Right lobe of liver (tissue), 6 donors: ENCODE data around the gene CAMTA1. TPM values are rescaled to one million over a fixed set of nuclear protein-coding genes. Genes with fewer than 3 reads are reported as not detected.

Experiments
- ATAC-seq, 4 donors: fragments of 200-7000 bp; cut with Tn5 transposase; one replicate each; pipeline ENCODE4 v1.9.1; 2020; ENCODE audit warnings: mild to moderate bottlenecking in 4 of 4, moderate library complexity in 4 of 4
- DNase-seq, 3 donors: peaks; one replicate each; pipeline ENCODE4 v3.0.0-alpha.2; 2020
- H3K27ac ChIP-seq, 3 donors: fragments of 200-600 bp; one replicate each; pipeline ENCODE4 v1.8.0; 2022
- H3K27me3 ChIP-seq, 2 donors: fragments of 200-600 bp; one replicate each; pipeline ENCODE4 v1.8.0; 2022
- H3K36me3 ChIP-seq, 4 donors: fragments of 200-600 bp; sonication (generic) in 1 of 4; one replicate each; pipeline versions ENCODE4 v1.5.1 to v1.8.0; 2017 to 2022; ENCODE audit warnings: control low read depth in 1 of 4
- H3K4me1 ChIP-seq, 4 donors: fragments of 200-600 bp; sonication (generic) in 1 of 4; one replicate each; pipeline versions ENCODE4 v1.5.1 to v1.8.0; 2017 to 2022; ENCODE audit warnings: control low read depth in 1 of 4
- H3K4me3 ChIP-seq, 3 donors: fragments of 200-600 bp; one replicate each; pipeline ENCODE4 v1.8.0; 2022
- H3K9me3 ChIP-seq, 4 donors: fragments of 200-600 bp; sonication (generic) in 1 of 4; one replicate each; pipeline versions ENCODE4 v1.5.1 to v1.8.0; 2017 to 2022; ENCODE audit warnings: control low read depth in 1 of 4
- POLR2A ChIP-seq: fragments of 450-650 bp; IDR thresholded peaks from one replicate; pipeline ENCODE4 v1.6.1; 2017; ENCODE audit warnings: antibody characterized with exemption, mild to moderate bottlenecking
- WGBS: methylation state at CpG from one replicate; pipeline ENCODE4 v1.1.6; 2018; ENCODE audit warnings: low coverage, low lambda C conversion rate; ENCODE audit not compliant: insufficient coverage; ENCODE audit errors: missing lambda C conversion rate; 5-methylcytosine and 5-hydroxymethylcytosine counted together
- intact Hi-C, 2 donors: fragments of 100-400 bp; cut with DNase I; formaldehyde crosslinking; loops; one replicate each; pipeline versions ENCODE4 v1.11.2 to v1.14.1; 2022
- total RNA-seq, 6 experiments: library from RNA; depleted of rRNA in 2 of 6; stranded (reverse); fragments of >200 nt in 2 of 6; fragmentation: NEBNext Ultra II Directional in 3 of 6; extraction: Animal tissue kit (Norgen Biotek cat#: 25700) in 3 of 6; gene quantifications; one replicate each; pipeline versions ENCODE4 v1.1.0 to v1.2.4, GENCODE V29; 2016 to 2023
- TF ChIP-seq, protein P1 (sequence below), 4 donors: fragments of 200-600 bp in 3 of 4; fragments of 450-650 bp in 1 of 4; IDR thresholded peaks; one replicate each; pipeline versions ENCODE4 v1.5.1 to v1.8.0; 2016 to 2022; ENCODE audit warnings: antibody characterized with exemption in 4 of 4, mild to moderate bottlenecking in 2 of 4
- donor health status: DM: no; HTN: yes; CAD: no.
- donor health status: DM: no; HTN: no; CAD: no.
- donor health status: DM: no; HTN: no; CAD: no.
- donor health status: DM: no; HTN: yes; CAD: no.
- donor health status: DM: no; HTN: yes; CAD: no.

Gene CAMTA1
- total RNA-seq, 6 experiments from 2014 or later = 32.3 to 49.4 (median 37.2) TPM

DNA sequence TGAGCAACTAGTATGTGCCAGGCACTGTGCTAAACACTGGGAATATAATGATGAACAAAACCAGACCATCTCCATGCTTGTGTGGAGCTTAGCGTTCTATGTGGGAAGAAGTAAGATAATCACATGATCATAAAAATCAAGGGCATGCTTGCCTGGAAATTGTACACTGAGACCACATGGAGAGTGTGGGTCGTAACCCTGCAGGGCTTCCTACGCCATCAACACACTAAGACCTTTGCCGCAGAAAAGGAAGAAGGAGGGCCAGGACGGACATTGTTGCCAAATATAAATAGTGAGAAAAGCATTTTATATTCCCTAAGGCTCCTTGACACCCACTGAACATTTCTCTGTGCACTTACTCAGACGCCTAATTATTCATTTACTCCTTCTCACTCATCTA, 597.7 kb downstream of the CAMTA1 start:
- Histone ChIP-seq H3K9me3 (no peaks in the 10 kb centered on the region), H3K4me1 (no peaks in the 10 kb centered on the region), H3K27ac (no peak overlapping the region), H3K4me3 (no peak overlapping the region), H3K36me3 (no peaks in the 10 kb centered on the region), H3K27me3 (no peaks in the 10 kb centered on the region)
- DNase-seq = no peak
- no peak for ATAC-seq
- WGBS = 71% methylated on average over 6 of the region's 6 CpGs
- intact Hi-C loops = no loop called here
- TF ChIP-seq, protein P1, sequence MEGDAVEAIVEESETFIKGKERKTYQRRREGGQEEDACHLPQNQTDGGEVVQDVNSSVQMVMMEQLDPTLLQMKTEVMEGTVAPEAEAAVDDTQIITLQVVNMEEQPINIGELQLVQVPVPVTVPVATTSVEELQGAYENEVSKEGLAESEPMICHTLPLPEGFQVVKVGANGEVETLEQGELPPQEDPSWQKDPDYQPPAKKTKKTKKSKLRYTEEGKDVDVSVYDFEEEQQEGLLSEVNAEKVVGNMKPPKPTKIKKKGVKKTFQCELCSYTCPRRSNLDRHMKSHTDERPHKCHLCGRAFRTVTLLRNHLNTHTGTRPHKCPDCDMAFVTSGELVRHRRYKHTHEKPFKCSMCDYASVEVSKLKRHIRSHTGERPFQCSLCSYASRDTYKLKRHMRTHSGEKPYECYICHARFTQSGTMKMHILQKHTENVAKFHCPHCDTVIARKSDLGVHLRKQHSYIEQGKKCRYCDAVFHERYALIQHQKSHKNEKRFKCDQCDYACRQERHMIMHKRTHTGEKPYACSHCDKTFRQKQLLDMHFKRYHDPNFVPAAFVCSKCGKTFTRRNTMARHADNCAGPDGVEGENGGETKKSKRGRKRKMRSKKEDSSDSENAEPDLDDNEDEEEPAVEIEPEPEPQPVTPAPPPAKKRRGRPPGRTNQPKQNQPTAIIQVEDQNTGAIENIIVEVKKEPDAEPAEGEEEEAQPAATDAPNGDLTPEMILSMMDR (IDR thresholded peaks at IDR 0.05) = no peak
- TF ChIP-seq POLR2A = no peak

DNA sequence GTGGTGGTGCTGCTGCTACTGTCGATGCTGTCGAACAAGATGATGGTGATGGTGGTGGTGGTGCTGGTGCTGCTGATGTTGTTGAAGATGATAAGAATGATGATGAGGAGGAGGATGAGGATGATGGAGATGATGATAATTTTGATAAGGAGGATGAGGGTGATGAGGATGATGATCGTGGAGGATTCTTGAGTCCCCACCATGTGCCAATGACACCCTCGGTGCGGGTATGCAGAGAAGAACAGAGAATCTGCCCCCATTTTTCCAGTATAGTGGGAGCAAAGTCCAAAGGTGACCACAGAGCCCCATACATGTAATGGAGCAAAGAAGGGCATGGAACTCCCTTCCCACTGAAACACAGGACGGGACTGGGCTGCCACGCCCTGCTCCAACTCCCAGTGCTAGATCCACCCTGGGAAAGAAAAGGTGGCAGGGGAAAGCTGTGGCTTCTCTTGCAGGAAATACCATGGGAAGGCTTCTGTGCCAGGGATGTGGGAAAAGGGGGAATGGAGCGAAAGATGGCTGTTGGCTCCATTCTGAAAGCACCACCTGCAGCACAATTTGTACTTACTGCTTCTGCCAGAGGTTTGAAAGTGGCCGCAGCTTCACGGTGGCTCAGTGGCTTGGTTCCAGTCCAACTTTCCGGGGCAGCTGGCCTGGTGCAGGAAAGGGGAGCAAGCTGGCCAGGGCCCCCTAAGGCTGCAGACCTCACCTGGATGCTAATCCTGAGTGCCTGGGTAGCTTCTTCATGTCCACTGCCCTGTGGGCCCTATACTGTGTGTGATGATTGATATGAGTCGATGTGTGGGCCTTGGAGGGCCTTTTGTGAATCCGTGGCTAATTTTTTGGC, 598.6 kb downstream of the CAMTA1 start:
- Histone ChIP-seq H3K27ac (no peak overlapping the region), H3K4me1 (no peaks in the 10 kb centered on the region), H3K9me3 (no peaks in the 10 kb centered on the region), H3K4me3 (no peak overlapping the region), H3K36me3 (no peaks in the 10 kb centered on the region), H3K27me3 (no peaks in the 10 kb centered on the region)
- ATAC-seq (no peak), DNase-seq (no peak)
- TF ChIP-seq POLR2A = no peak
- TF ChIP-seq, protein P1 (IDR thresholded peaks at IDR 0.05) = no peak
- intact Hi-C loops = no loop called here
- 77% methylated on average over 7 of the region's 13 CpGs for WGBS

DNA sequence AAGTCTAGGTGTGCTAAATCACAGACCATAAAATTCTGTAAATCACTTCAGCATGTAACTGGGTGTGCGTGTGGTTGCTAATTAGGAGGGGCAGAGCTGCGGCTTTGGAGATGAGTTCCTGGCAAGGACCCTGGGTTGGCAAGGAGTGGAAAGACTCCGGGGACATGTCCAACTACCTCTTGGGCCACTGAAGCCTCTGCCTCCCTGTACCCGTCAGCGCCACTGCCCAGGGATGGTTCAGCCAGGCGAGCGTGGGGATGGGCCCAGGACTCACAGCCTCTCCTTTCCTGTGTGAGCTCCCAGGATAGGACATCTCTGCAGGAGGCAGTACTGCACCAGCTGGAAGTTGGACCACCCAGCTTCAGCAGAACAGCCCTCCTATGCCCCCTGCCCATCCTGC, 599.4 kb downstream of the CAMTA1 start:
- no peak overlapping the region for H3K4me3 ChIP-seq
- no peaks in the 10 kb centered on the region for H3K36me3 ChIP-seq
- DNase-seq (peak in 1 of 3 donors; percentile 12), ATAC-seq (no peak)
- 65% methylated on average over 3 of the region's 7 CpGs for WGBS
- no peak overlapping the region for H3K27ac ChIP-seq
- no peaks in the 10 kb centered on the region for H3K4me1 ChIP-seq
- TF ChIP-seq, protein P1 (IDR thresholded peaks at IDR 0.05) = no peak
- no peak for TF ChIP-seq POLR2A
- intact Hi-C loops = no loop called here
- no peaks in the 10 kb centered on the region for H3K27me3 ChIP-seq
- H3K9me3 ChIP-seq = no peaks in the 10 kb centered on the region

DNA sequence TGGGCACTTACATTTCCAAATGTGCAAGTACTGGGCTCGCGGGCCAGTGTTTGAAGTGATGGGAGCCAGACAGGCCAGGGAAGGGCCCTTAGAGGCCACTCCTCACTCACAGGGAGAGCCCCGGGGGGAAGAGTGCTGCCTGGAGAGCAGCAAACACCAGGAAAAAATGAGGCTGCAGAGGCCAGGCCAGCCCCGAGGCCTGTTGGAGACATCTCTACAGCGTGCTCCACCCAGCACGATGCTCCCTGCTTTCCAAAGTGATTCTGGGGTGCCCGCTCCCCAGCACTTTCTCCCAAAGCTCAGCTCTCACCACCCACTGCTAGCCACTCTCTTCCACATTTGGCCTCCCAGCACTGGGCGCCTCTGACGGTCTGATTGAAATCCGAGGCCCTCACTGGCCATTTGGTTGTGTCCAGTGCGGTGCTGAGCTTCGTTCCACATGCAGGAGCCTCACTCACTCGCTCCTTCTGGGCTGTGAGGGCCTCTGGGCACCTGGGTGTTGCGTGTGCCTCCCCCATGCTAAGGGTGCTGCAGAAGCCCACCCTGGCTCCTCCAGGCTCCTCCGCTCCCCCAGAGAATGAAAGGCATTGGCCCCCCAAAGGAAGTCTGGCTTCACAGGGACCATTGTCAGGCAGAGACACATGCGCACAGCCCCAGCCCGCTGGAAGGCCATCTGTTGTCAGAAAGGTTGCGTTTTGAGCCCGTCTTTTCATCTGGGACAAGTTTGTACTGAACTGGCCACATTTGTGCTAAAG, 600.4 kb downstream of the CAMTA1 start:
- no peak for ATAC-seq
- no peak overlapping the region for H3K4me3 ChIP-seq
- intact Hi-C loops = no loop called here
- DNase-seq = peak in 1 of 3 donors; percentile 18
- H3K4me1 ChIP-seq = no peaks in the 10 kb centered on the region
- TF ChIP-seq, protein P1 (IDR thresholded peaks at IDR 0.05) = no peak
- no peak for TF ChIP-seq POLR2A
- H3K36me3 ChIP-seq = no peaks in the 10 kb centered on the region
- H3K27ac ChIP-seq = no peak overlapping the region
- no peaks in the 10 kb centered on the region for H3K9me3 ChIP-seq
- no peaks in the 10 kb centered on the region for H3K27me3 ChIP-seq
- 80% methylated on average over 6 of the region's 19 CpGs for WGBS
